Measurements from ENCODE around the gene FBRS.
"Not testable (repeated sequence)": the region's sequence is repeated elsewhere in the genome, so short reads cannot be mapped to it uniquely, and the experiment has no call there.

The FBRS gene

DNA sequence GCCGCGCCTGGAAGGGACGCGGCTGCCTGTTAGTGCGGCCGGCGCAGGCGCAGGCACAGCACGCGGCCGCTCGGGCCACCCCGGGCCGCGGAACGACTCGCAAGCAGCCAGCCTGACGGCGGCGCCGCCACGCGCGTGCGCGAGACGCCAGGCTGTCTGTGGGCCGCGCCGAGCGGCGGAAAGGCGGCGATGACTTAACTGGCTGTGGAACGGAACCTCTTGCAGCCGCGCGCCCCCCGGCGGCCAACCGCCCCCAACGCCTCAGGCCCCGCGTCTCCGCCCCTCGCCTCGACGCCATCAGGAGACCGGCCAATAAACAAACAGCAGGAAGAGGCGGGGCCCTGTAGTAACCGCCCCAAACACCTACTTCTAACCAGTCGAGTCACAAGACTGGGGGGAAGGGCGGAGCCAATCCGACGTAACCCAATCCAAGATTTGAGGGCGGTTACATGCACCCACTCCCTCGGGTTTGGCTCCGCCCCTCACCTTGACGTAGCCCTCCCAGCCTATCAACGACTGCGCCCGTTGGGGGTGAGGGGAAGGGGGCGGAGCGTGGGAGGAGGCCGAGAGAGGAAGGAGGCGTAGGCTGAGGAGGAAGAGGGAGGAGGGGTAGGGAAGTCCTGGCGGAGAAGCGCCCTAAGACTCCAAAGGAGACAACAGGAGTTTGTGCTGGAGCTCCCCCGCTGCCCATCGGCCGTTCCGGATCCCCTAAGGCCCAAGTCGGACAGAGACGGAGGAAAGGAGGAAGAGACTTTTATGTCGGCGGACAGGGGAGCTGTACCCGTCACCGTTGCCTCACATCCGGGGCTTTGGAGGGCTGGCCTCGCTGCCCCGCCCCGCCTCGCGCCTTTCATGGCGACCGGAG is at the start of gene FBRS:
TSS of gene FBRS (plus strand) at position 566 of the 865 bp plus-strand sequence. CDS start 1,088 bp downstream, outside the sequence.
- DNase-seq, result peak; percentile 100

DNA sequence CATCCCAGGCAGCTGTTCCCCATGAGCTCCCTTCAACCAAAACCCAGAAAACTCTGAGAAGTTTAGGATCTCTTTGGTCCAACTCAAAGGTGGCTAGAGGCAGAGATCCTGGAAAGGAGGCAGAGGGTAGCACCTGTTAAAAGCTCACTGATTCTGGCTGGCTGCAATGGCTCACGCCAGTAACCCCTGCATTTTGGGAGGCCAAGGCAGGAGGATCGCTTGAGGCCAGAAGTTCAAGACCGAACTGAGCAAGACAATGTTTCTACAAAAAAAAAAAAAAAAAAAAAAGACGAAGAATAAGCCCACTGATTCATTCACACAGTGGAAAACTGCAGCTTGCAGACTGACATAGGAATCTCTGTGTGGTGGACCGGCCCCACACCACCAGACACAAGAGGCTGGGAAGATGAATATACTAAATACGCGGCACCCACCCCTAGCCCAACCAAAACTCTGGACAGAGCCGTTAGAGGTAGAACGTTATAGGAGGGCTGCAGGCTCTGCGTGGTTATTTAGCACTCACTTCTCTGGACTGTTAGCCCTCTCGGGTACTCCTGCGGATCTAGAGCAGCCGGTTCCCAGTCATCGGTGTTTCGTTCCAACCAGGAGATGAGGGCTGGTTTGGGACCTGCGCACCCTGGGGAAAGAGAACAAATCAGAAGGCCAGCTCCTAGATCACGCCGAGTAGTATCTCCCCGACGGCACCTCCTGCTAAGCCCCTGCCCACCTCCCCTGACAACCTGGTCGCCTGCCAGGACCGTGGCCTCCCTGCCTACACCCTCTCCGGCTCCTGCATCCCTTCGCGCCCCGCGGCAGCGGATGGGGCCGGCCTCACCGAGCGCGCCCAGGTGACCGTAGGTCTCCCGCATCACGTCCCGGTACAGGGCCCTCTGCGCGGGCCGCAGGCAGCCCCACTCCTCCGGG is 49.0 kb upstream of the FBRS start:
- DNase-seq, result peak; percentile 72

DNA sequence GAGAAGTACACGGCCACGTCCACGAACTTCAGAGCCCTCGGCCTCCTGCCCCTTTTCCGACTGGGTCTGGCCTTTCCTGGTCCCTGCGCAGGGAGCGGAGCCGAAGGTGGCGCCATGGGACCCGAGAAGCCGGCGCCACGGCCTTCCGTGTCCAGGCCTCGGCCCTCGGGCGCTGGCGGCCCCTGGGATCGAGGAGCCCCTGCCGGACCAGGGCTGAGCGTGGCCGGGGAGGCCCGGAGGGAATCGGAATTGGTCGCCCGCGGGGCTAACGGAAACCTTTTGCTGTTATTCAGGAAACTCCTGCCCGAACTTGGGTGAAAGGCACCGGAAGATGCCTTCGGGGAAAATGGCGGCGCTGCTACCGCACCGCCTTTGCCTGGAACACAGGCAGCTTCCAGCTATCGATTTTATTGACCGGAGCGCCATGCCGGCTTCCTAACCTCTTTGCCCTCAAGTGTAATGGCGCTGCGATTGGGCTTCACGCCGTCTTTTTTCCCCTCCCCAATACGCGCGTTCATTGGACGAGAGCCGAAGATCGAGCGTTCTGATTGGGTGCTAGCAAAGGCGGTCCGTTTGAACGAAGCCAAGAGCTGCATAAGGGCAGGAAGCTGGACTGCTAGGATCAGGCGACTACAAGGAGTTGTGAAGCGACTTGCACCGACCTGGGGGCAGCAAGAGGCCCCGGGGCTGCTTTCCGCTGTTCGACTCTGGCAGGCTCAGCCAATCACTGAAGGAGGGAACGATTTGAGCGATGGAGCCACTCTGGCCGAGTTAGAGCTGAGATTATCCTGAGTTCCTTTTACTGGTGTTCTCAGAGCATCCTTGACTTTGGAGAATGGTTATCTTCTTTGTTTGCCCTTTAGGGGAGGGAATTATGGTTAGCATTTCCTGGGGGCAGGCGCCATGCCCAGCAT is 48.0 kb upstream of the FBRS start, which contains the start of gene ZNF689:
TSS of gene ZNF689 (minus strand) at position 464 of the 914 bp plus-strand sequence. CDS start at position 116, 348 bp downstream.
- peak; percentile 98 for DNase-seq

DNA sequence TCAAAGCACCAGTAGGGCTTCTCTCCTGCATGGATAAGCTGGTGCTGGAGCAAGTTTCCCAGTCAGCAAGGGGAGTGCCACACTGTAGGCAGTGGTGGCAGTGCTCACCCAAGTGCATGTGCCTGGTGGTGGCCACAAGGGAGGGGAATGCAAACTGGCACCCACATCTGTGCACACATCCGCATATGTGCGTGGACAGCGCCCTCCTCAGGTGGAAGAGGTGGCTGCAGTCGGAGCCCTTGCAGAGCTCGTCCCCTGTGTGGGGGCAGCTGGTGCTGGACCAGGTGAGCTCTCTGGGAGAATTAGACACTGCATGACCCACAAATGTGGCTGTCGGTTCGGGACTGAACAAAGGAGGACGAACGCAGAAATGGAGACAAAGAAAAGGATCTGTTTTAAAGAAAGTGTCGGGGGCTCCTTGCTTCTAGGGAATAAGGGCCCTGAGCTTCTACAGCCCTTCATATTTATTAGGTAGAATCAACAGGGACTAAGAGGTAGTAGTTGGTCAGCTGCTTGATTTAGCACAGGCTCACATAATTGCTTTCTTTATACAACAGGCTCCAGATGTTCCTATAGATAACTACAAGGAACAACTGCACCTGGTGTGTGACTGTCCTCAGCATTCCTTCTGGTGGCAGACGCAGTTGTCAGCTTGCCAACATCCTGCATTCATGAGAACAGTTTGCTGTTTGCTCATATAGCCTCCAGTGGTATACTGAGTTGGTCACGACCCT is 42.7 kb upstream of the FBRS start:
- DNase-seq, result peak; percentile 93

DNA sequence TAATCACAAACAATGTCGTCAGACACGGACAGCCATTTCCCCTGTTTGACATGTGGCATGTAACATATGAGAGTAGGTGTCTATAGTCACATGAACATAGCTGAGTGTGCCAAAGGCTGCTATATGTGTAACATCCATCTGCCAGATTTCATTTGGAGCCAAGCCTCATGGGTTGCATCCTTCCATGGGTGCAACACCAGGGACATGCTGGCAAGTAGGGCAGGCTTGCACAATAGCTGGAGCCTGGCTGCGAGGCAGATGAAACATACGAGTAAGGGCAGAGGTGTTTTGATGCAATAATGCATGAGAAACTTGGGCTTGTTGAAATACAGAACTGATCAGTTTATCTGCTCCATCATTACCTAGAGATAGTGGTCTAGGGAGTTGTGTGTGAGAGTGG is 39.0 kb upstream of the FBRS start:
- no peak for DNase-seq

DNA sequence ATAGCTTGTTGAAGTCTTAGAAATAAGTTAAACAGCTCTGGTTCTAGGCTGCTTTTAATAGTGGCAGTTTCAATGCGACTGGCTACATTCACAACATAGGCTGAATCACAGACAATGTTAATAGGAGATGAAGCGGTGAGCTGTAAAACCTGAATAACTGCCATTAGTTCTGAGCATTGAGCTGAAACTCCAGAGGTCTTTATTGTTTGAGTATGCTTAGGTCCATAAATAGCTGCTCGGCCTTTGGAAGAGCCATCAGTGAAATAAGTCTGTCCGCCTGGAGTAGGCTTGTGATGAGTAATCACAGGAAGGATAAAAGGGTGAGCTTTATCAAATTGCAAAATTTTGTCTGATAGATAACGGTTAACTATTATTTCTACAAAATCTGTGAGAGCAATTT is 38.6 kb upstream of the FBRS start:
- peak; percentile 15 for DNase-seq

DNA sequence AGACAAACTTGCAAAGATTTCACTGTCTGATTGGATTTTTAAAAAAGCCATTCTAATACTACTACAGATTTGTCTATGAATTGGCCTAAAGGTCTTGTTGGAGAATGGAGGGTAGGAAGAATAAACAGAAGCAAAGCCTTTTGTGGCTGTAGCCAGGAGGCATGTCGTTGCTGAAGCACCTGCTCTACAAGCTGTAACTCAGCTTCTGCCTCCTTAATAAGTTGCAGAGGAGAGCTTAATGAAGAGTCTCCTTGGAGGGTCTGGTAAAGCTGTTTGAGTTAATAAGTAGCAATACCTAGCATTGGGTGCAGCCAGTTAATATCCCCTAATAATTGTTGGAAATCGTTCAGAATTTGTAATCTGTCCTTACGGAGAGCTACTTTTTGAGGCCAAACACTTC is 38.1 kb upstream of the FBRS start:
- peak; percentile 41 for DNase-seq

DNA sequence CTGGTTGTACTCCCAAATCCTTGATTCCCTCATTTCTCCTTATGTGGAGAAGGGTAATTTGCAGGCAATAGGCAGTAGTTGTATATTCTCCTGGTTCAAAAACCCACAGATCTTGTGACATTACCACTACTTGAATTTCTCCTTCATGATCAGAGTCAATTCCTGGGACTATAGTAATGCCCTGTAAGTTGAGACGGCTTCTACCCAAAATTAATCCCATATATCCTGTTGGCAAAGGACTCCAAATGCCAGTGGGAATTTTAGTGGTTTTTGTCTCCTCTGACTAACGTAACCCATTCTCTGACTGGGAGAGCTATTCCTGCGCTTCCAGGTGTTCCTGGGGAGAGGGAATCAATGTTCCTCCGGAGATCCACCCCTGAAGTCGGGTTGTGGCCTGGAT is 36.5 kb upstream of the FBRS start:
- no peak for DNase-seq

DNA sequence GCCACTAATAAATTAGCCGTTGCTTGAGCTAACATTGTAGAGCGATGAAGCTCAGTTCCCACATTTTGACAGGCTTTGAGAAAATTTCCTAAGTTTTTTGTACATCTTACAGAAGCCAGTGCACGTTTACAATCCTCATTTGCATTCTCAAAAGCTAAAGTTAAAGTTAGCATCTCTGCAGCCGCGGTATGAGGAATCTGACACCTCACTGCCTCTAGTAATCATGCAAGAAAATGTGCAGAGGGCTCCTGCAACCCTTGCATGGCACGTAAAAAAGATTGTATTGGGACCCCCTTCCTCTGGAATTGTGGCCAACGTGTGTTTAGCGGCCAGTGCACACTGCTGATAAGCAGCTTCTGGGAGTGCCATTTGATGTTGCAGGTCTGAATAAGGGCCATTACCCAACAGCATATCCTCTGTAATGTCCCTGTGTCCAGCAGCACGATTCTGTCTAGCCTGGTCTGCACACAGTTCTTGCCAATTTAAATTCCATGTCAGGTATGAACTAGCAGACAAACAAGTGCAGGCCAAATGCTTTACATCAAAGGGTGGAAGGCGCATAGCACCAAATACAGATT is 35.7 kb upstream of the FBRS start:
- no peak for DNase-seq

DNA sequence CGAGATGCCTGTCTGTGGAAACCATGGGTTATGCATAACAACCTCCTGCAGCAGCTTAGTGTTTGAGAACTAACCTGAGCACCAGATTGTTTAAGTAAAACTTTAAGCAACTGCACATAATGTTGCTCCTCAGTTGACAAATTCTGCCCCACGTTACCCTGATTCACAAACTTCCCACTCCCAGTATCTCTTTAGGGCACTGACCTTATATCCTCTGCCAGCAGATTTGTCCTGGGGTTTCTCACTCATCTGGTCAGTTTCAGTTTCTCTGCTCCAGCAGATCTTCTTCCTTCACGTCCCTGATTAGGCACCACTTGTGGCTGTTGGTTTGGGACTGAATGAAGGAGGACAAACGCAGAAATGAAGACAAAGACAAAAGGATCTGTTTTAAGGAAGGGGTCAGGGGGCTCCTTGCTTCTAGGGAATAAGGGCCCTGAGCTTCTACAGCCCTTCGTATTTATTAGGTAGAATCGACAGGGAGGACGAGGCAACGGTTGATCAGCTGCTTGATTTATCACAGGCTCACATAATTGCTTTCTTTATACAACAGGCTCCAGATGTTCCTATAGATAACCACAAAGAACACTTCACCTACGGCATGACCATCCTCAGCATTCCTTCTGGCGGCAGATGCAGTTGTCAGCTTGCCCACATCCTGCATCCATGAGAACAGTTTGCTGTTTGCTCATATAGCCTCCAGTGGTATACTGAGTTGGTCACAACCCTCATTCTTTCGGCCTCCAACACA is 34.5 kb upstream of the FBRS start:
- DNase-seq, result no peak

DNA sequence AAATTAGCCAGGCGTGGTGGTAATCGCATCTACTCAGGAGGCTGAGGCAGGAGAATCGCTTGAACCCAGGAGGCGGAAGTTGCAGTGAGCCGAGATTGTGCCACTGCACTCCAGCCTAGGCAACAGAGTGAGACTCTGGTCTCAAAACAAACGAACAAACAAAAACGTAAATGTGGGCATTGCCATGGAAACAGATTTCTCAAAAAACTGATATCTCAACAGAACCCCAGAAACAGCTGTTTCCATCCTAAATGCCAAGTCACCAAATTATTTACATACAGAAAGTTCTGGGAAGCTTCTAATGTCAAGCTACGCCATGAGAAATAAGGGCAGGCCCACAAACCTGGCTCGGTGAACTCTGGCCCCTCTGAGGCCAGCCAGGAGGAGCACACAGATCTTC is 32.0 kb upstream of the FBRS start:
- no peak for DNase-seq

DNA sequence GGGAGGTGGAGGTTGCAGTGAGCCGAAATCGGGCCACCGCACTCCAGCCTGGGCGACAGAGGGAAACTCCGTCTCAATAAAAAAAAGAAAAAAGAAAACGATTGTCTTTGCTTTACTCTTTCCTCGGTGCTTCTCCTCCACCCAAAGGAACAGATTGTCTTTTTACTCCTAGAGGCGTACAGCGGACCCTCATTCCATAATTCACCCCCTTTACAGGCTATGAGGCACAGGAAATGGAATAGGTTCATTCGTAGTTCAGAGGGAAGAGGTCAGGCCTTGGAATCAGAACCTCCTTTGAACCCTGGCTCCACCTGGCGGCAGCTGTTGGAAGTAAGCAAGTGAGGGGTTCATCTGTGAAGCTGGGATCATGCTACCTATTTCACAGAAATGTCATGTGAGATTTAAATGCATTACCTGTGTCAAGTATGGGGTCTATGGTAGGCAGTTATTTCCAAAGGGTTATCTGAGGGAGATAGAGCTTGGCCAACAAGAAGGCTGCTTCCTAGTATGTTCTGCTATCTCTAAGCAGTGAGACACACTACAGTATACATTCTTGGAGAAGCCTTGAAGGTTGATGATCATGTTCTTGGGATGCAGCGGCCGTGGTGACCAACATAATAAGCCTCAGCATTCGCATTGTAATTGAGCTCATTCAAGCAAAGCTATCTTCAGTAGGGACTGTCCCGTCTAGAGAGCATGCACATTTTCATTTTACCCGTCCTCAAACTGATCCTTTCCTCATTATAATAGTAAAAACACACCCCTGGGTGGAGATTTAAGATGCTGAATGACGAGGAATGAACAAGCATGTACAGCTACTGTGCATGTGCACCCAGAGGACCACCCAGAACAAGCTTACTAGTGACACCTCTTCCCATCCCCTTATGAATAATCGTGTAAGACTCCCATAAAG is 29.3 kb upstream of the FBRS start:
- peak; percentile 85 for DNase-seq

DNA sequence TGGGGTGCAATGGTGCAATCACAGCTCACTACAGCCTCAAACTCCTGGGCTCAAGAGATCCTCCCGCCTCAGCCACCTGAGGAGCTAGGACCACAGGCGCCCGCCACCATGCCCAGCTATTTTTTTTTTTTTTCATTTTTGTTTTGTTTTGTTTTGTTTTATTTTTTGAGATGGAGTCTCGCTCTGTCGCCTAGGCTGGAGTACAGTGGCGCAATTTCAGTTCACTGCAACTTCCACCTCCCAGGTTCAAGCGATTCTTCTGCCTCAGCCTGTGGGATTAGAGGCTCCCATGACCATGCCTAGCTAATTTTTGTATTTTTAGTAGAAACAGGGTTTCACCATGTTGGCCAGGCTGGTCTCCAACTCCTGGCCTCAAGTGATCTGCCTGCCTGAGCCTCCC is 25.8 kb upstream of the FBRS start:
- not testable (repeated sequence) for DNase-seq

DNA sequence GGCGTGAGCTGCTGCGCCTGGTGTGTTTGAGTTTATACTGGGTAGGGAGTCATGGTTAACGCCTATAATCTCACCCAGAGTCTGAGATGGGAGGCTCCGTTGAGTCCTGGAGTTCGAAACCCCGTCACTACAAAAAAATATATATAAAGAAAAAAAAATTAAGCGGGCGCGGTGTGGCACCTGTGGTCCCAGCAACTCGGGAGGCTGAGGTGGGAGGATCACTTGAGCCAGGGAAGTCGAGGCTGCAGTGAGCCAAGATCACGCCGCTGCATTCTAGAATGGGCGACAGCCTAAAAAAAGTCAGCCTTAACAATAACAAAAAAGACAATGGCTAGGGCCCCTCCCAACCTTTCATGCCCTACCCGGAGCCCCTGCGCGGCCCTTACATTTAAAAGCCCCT is 24.7 kb upstream of the FBRS start:
- DNase-seq, result no peak

DNA sequence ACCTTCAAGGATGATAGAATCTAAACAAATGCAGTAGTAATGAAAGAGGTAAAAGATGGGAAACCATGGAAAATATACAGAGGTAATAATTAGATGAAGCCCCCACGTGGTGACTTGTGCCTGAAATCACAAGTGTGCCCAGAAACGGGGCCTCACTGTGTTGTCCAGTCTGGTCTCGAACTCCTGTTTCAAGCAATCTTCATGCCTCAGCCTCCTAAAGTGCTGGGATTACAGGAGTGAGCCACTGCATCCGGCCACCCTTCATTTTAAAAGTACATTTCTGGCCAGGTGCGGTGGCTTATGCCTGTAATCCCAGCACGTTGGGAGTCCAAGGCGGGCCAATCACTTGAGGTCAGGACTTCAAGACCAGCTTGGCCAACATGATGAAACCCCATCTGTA is 21.6 kb upstream of the FBRS start:
- no peak for DNase-seq

DNA sequence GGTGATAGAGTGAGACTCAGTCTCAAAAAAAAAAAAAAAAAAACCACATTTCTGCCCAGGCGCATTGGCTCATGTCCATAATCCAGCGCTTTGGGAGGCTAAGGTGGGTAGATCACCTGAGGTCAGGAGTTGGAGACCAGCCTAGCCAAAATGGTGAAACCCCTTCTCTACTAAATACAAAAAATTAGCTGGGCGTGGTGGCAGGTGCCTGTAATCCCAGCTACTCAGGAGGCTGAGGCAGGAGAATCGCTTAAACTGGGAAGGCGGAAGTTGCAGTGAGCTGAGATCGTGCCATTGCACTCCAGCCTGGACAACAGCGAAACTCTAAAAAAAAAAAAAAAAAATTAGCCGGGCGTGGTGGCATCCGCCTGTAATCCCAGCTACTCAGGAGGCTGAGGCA is 21.1 kb upstream of the FBRS start:
- not testable (repeated sequence) for DNase-seq

DNA sequence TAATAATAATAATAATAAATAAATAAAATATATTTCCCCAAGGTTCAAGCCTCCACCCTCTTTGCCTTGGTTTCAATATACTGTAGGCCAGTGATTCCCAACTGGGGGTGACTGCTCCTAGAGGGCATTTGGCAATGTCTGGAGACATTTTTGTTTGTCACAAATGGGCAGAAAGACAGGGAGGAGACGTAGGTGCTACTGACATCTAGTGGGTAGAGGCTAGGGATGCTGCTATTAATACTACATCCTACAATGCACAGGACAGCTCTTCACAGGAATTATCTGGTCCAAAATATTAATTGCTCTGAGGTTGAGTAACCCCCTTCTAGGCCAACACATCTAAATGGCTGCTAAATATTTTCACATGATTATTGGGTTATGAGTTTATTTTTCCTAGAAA is 20.3 kb upstream of the FBRS start:
- peak; percentile 71 for DNase-seq

DNA sequence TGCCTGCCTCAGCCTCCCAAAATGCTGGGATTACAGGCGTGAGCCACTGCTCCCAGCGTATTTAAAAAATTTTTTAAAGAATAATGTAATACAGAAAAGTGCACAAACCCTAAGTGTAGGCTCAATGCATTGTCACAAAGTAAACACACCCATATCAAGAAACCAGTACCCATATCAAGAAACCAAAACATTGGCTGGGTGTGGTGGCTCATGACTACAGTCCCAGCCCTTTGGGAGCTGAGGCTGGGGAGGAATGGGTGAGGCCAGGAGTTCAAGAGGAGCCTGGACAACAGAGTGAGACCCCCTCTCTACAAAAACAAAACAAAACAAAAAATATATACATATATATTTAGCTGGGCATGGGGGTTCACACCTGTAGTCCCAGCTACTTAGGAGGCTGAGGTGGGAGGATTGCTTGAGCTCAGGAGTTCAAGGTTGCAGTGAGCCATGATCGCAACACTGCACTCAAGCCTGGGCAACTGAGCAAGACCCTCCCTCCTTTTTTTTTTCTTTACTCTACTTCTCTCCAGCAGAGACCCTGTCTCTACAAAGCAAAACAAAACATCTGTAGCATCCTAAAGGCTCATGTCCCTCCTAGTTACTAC is 16.8 kb upstream of the FBRS start:
- no peak for DNase-seq

DNA sequence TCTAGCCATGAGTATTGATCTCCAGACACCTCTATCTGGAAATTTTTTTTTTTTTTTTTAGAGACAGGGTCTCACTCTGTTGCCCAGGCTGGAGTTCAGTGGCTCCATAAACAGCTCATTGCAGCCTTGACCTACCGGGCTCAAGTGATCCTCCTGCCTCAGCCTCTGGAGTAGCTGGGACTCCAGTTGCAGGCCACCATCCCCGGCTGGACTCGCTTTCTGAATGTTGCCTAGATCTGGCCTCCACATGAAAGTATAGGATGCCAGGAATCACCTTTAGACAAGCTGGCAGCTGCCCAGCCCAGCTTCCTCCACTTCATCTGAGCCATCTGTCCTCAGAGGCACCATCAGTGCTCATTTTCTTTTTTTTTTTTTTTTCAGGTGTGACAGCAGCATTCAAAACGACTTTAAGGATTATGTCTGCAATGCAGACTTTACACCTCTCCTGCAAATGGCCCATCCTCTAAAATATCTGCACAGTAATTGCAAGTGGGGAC is 13.8 kb upstream of the FBRS start:
- no peak for DNase-seq

All from NCI-H146 (cell line).